ENCODE measurements around the gene PLEKHH1.

PLEKHH1 gene

DNA sequence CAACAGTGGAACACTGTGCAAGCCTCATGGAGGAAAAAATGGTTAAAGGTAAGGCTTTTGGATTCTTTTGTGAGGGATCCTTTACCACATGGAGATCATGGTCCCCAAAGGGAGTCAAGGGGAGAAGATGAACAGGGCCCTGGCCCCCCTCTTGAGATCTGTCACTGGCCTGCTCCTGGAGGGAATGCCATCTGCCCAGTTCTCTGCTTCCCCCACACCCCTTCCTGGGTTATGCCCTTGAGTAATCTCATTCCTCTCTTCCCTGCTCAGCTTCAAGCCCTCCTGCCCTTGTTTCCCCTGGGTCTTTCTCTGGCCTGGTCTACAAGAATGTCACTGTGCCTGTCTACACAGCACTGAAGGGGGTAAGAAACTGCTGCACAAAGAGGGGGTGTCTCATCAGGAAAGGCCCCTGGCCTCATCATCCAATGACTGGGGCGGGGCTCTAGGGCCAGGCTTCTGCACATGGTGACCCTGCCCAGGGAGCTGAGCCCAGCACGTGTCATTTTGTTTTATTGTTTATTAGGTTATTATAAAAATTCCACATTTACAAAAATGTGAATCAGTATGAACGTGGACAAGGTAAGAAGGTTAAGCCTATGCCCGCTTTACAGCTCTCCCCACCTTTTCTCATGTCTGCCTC, 36.7 kb downstream of the PLEKHH1 start:
- no peak for DNase-seq

DNA sequence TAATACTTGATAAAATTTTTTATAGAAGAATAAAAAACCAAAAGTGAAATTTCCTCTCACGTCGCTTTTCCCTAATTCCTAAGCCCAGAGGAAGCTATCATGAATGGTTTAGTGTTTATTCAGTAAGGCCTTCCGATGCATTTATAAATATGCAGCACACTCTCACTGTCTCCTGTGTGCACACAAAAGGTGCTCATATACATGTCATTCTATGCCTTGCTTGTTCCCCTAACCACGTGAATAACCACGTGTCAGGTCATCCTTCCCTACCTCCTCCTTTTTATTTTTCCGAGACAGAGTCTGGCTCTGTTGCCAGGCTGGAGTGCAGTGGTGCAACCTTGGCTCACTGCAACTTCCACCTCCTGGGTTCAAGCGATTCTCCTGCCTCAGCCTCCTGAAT, 37.4 kb downstream of the PLEKHH1 start:
- DNase-seq = no peak

DNA sequence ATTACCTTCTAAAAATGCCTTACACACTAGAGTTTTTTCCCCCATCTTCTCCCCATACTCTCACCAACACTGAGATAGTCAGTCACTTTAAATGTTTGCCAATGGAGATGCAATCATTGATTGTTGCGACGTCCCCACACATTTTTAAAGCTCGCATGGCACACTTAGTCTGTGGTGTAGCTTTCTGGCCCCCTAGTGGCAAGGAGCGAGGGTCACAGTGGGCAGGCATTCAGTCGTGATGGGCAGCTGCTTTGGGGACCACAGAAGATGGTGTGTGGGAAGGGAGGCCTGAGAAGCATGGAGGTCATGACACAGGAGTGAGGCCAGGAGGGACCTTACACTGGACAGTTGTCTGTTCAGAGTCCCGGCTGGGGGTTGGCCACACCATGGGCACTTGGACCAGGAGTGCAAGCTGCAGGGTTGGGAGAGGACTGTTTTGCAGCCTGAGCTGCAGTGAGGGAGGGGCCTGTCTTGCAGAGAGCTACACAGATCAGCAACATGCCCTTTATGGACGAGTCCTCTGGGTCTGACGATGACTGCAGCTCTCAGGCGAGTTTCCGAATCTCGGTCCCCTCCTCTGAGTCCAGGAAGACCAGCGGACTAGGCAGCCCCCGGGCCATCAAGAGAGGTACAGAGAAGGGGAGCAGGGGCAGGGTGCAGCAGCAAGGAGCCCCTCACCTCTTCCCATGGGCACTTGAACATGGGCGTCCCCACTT, 38.3 kb downstream of the PLEKHH1 start:
- peak; percentile 32 for DNase-seq

DNA sequence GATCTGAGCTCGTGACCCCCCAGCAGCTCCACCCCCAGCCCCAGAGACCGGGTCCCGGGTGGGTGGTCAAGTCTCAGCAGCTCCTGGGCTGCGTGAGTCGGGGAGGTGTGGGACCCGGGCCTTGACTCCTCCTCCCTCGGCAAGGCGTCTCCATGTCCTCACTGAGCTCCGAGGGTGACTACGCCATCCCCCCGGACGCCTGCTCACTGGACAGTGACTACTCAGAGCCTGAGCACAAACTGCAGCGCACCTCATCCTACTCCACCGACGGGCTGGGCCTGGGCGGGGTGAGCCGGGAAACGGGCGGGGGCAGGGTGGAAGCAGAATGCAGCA, 38.9 kb downstream of the PLEKHH1 start:
- DNase-seq = no peak

DNA sequence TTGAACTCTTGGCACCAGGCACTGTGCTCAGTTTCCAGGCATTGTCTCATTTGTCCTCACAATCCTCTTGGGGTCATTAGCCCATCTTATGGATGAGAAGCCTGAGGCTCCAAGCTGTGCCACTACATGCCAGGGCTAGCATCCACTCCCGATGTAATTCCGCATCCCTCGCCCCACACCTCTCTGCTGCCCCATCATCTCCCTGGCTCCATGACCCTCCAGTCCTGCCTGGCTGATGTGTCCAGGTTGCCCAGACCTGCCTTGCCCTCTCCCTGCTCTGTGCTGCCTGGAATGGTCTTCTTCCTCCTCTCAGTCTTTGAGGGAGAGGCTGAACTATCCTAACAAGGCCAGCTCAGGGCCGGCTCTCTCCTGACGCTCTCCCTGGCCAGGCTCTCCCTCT, 39.5 kb downstream of the PLEKHH1 start:
- DNase-seq = no peak

DNA sequence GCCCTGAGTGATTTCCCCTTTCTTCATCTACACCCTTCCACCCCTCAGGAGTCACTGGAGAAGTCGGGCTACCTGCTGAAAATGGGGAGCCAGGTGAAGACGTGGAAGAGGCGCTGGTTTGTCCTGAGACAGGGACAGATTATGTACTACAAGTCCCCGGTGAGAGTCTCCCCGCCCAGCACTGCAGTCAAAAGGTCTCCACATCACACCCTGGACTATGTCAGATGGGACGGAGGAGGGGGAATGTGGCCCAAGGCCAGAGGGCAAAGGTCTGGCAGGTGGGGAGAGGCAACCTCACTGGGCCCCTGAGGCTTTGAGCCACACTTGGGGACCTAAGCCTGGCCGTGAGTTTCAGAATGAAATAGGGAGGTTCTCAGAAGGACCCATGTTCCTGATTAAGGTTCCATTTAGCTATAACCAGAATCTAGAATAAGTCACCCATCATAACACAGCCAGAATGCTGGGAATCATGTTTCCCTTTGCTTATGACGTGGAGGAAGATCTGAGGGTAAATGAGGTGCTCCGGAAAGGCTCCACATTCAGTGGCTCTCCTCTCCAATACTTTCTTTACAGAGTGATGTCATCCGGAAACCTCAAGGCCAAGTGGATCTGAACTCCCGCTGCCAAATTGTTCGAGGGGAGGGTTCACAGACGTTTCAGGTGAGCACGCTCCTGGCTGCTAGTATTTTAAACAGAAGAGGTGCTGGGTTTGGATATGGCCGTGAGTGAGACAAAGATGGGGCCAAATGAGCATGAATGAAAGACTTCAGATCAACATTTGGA, 40.3 kb downstream of the PLEKHH1 start:
- no peak for DNase-seq

DNA sequence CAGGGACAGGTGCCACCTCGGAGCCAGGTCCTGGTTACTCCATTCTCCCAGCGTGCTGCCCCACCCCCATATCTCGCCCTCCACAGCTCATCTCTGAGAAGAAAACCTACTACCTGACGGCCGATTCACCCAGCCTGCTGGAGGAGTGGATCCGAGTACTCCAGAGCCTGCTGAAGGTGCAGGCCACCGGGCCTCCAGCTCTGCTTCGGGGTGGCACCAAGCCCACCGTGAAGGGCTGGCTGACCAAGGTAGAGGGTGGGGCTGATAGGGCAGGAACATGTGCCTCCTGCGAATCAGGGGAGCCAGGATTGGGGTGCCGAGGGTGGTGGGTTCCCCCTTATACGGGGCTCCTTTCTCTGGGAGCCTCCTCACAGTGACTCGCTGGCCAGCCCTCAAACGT, 41.1 kb downstream of the PLEKHH1 start:
- no peak for DNase-seq

DNA sequence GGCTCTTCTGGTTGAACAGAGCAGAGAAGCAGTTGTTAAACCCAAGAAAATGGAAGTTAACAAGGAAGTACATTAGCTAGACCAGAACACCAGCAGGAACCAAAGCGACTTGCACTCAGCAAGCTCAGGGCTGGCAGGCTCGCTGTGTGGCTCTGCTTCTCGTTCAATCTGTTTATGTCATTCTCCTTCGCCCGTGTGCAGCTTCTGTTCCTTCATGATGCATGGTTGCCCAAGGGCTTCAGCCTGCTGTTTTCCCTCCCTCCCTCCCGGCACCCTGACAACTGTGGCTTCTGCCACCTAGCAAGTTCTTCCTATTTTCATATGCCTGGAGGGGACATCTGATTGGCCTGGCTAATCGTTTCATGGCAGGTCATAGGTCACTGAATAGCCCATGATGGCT, 41.7 kb downstream of the PLEKHH1 start:
- DNase-seq = no peak

DNA sequence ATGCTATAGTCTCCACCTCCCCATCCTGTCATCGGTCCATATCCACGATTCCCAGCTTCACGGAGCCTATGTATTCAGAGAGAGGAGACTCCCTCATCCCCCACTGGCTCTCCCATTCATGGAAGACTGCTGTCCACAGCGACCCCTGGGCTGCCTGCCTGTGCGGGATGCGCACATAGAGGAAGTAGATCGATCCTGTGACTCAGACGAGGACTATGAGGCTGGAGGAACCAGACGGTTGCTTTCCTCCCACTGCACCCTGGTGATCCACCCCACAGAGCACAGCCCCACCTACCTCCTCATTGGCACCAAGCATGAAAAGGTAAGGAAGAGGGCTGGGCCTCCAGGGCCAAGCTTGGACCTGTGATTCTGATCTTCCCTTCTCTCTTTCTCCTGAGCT, 42.6 kb downstream of the PLEKHH1 start:
- DNase-seq = no peak

DNA sequence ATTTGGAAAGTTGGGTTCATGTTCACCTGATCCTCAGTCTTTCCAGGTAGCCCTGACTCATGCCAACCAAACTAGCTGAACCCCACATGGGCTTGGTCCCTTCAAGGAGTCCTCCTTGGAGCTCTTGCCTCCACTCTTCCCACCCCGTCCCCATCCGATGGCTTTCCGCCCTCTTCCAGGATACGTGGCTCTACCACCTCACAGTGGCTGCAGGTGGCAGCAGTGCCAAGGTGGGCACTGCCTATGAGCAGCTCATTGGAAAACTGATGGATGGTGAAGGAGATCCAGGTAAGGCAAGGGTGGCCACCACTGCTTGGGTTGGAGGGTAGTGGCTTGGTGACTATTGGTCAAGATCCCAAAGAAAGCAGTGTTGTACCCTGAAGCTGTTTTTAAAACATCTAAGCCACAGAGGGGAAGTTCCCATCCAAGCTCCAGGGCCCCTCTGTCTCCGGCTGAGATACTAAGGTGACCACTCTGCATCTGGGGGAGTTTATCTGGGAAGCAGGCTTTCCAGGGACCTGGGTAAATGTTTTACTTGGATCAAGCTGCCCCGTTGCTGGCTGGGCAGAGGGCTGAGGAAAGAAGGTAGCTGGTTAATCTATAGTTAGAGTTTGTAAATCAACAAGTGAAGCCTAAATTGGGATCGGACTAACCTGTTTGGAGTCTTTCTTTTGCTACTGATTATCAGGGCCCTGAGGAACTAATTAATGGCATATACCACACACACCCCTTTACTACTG, 43.3 kb downstream of the PLEKHH1 start:
- DNase-seq = no peak

DNA sequence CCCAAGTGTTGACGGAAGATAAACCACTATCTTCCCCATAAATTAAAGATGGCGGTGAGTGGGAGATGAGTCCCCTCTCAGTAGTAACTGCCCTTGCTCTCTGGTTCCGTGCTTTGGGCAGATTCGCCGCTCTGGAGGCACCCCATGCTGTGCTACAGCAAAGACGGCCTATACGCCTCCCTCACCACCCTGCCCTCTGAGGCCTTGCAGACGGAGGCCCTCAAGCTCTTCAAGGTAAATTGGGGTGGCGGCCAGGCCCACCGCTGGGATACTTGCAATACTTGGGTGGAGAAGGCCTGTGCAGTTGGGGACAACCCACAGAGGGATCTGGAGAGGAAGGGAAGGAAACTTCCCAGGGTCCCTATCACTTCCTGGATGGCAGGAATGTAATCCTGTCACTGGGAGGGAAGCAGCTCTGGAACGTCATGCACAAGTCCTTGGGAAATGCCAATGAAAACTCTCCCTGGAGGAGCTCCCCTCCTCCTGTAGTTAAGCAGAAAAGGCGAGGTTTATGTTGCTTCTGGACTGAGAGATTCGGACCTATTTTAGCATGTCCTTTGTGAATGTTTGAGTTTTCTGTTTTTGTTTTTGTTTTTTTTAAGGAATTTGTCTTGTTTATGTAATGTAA, 44.2 kb downstream of the PLEKHH1 start:
- no peak for DNase-seq

DNA sequence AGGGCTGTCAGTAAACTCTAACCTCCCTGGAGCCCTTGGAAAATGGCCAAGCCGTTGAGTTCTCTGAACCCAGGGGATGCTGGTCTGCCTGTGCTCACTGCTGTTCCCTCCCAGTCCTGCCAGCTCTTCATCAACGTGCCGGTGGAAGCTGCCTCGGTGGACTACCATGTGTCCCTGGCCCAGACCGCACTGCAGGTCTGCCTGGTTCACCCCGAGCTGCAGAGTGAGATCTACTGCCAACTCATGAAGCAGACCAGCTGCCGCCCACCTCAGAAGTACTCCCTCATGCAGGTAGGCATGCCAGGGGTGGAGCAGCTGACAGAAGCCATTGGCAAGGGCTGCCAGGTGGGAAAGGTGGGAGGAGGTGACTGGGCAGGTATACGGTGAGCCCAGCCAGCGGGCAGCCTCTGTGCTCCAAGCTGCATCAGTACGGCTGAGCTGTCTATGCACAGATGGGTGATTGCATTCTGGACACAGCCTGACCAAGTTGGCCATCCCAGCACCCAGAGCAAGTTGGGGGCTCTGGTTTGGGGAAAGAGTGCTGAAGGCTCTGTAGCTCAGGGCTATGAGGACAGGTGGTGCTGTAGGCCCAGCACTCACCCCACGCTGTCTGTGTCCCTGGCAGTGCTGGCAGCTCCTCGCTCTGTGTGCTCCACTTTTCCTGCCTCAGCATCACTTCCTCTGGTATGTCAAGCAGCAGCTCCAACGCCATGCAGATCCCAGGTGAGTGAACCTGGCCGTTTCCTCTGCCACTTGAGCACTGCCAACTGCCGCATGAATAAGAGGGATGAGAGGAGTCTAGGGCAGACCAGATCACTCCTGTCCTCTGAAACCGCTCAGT, 45.0 kb downstream of the PLEKHH1 start:
- DNase-seq = no peak

DNA sequence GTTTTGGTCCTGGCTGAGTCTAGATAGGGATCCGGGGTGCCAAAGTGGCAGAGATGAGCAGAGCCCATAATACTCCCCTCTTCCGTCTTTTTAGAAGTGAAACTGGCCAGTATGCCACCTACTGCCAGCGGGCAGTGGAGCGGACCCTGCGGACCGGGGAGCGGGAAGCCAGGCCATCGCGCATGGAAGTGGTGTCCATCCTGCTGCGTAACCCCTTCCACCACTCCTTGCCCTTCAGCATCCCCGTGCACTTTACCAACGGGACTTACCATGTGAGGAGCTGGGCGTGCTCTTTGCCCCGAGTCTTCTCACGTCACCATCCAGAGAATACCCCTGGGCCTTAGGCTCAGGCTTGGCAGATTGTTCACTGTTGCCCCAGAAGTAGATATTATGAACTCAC, 46.0 kb downstream of the PLEKHH1 start:
- no peak for DNase-seq

DNA sequence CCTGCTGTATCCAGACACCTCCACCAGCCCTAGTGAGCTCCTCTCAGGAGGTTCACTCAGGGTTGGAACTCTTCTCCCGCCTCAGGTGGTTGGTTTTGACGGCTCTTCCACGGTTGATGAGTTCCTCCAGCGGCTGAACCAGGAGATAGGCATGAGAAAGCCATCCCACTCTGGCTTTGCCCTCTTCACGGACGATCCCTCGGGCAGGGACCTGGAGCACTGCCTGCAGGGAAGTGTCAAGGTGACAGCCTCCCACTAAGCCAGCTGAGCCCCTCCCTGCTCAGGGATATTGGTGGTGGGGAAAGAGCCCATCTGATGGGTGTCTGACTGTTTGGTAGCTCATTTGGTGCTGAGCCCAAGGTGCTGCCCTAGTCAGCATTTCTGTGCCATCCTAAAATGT, 46.5 kb downstream of the PLEKHH1 start:
- DNase-seq = no peak

DNA sequence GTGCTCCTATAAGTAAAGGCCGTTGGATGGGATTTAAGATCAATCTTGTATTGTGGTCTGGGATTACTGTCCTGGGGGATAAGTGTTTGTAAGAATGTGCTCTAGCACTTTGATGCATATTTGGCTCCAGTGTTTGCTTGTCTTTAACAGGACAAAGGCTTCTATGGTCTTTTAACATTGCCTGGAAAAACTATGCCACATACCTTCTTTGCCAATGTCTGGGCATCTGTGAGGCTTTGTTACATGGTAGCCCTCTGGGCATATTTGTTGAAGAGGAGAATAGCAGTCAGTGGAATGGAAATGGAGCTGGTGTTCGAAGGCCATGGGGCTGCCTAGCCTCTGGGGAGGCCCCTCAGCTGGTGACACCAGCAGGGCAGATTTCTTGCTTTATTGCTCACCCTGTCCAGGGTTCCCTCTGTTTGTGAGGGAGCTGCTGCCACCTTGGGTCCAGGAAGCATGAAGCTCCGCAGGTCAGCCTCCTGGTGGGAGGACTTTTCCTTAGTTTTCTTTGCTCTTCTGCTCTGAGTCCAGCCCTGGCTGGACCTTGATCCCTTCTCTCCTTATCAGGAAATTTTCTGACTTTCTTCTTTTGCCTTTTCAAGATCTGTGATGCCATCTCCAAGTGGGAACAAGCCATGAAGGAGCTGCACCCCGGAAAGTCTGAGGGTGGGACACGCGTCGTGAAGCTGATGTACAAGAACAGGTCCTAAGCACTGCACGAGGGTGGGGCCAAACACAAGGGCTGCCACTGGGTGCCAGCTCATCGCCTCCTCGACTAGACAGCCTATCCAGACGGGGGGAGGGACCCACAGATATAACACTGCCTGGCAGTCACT, 47.5 kb downstream of the PLEKHH1 start:
- no peak for DNase-seq

DNA sequence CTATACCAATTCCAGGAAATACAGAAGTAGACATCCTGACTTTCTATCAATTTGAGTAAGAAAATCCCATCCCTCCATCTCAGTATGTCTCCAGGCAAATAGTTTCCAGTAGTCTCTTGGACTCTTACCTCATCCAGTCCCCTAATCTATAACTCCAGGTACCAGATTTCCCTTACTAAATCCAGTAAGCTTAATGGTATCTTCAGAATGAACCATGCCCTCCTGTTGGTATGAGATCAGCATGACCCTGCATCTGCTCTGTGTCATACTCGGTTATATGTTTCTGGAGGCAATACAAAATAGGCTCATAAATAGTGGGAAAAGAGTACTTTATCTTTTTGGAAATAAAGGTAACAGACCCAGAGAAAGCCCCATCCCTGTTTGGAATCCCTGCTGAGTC, 48.6 kb downstream of the PLEKHH1 start:
- DNase-seq = no peak

DNA sequence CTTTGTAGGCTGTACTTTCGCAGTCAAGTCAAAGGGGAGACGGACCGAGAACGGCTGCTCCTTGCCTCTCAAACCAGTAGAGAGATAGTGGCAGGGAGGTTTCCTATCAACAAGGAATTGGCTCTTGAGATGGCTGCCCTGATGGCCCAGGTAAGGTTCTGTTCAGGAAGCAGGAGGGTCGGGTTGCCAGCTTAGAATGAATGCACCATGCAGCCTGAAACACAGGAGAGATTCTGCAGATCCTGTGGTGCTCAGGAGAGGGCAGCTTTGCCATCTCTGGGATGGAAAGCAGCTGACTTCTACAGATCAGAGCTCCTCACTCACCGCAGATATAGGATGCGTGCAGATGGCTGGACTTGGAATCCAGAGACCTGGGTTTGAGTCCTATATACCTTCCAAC, 49.0 kb downstream of the PLEKHH1 start:
- no peak for DNase-seq

DNA sequence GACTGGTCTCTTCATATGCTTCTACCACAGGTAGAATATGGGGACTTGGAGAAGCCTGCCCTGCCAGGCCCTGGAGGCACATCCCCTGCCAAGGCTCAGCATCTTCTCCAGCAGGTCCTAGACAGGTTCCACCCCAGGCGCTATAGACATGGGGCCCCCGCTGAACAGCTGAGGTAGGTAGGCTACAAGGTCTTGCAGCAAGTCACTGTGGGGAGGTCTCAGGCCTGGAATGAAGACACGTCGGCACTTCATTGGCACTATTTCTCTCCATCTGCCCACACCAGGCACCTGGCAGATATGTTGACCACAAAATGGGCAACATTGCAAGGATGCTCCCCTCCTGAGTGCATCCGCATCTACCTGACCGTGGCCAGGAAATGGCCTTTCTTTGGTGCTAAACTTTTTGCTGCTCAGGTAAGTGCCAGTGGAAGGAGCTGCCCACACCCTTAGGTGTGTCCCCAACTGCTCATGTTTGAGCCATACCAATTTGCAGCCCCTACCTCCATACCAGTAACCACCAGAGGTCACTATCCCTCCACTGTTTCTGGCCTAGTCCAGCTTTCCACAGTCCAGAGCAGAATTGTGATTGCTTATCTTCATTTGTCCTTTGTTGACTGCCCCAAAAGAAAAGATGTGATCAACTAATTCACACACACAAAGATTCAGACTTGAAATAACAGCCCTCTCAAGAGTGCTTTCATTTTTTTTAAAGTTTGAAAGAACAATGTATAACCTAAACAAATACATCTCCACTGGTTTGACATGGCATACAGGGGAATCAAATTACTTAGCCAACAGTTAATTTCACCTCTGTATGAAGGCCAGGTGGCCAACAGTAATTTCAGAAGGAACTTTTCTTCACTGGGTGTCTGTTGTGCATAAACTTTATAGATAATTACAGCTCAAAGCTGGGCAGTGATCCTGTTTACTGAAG, 50.9 kb downstream of the PLEKHH1 start:
- peak; percentile 22 for DNase-seq

DNA sequence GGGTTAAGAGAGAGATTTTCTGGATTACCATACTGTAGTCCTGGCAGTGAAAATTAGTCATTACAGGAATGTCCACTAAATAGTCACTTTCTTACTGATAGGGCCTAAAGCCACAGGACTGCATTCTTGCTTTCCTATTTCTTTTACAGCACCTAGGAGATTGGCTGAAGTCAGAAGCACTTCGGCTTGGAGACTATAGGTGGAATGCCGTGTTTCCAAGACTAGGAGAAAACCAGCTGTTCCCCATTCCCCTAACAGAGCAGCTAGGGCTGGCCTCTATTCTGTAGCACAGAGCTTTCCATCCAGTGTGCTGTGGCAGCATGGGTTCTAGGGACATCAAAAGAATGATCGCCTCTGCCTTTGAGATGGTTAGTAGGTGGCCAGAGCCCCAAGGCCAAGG, 51.9 kb downstream of the PLEKHH1 start:
- DNase-seq = no peak

DNA sequence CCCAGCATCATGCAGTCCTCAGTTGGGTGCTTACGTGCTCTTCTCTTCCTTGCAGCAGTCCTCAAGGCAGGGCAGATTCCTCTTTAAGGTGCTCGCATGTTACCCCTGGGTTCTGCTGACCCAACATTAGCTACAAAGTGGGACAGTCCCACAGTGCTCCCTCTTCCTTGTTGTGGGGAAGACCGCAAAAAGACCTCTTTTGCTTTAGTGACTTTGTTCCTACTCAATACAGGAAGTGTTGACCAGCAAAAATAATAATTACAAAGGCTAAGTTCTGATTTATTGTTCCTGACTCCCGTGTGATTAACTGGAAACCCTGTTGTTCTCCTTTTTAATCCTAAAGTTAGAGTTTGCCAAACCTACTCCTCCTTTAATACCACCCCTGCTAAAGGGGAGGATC, 53.3 kb downstream of the PLEKHH1 start:
- no peak for DNase-seq

Data from NCI-H2227 treated with DMSO at 0.1 percent for 48 hours (cell line).